WTC11 (cell line): ENCODE data around the gene KRTAP3-2. TPM values are rescaled to one million over a fixed set of nuclear protein-coding genes. Genes with fewer than 3 reads are reported as not detected.

ENCODE experiments used
- ATAC-seq: fragments of 200-7000 bp; cut with Tn5 transposase; 2 replicates; pipeline ENCODE4 v1.10.0; 2021; ENCODE audit warnings: mild to moderate bottlenecking, moderate library complexity
- CTCF ChIA-PET: fragments of 300-600 bp; sonication (Branson Sonifier 250); formaldehyde crosslinking; loops from one replicate; lab custom pipeline; 2021; ENCODE audit warnings: antibody characterized with exemption; lab: Charles Lee
- POLR2A ChIA-PET: fragments of 350-600 bp; sonication (Branson Sonifier 250); formaldehyde crosslinking; loops from one replicate; lab custom pipeline; 2021; ENCODE audit warnings: antibody characterized with exemption; lab: Charles Lee
- DNase-seq: peaks from one replicate; pipeline ENCODE4 v3.0.0; 2021; ENCODE audit warnings: low spot score
- H3K27ac Mint-ChIP-seq: 2 replicates; pipeline ENCODE4 v1.8.0; 2021; ENCODE audit warnings: mixed read lengths
- H3K27me3 Mint-ChIP-seq: 2 replicates; pipeline ENCODE4 v1.8.0; 2021; ENCODE audit warnings: low read depth, mild to moderate bottlenecking, moderate library complexity, mixed read lengths
- H3K36me3 Mint-ChIP-seq: 2 replicates; pipeline ENCODE4 v1.8.0; 2021; ENCODE audit warnings: mixed read lengths
- H3K4me1 Mint-ChIP-seq: 2 replicates; pipeline ENCODE4 v1.8.0; 2022; ENCODE audit warnings: mixed read lengths
- H3K4me3 Mint-ChIP-seq: 2 replicates; pipeline ENCODE4 v1.8.0; 2021; ENCODE audit warnings: mild to moderate bottlenecking, moderate library complexity, mixed read lengths
- H3K9me3 Mint-ChIP-seq: 2 replicates; pipeline ENCODE4 v1.8.0; 2021; ENCODE audit warnings: mixed read lengths
- CREM ChIP-seq: sonication (generic); formaldehyde crosslinking; IDR thresholded peaks from 2 replicates; pipeline ENCODE4 v1.8.1; 2022; ENCODE audit warnings: mild to moderate bottlenecking, missing genetic modification reagents, moderate library complexity
- GABPB1 ChIP-seq: sonication (generic); formaldehyde crosslinking; IDR thresholded peaks from 2 replicates; pipeline ENCODE4 v1.8.1; 2023; ENCODE audit warnings: mild to moderate bottlenecking, missing genetic modification reagents
- GRHL2 ChIP-seq: fragments of 250-450 bp; sonication (Bioruptor Pico); IDR thresholded peaks from 2 replicates; pipeline ENCODE4 v1.8.0; 2022; ENCODE audit warnings: mild to moderate bottlenecking, moderate library complexity; ENCODE audit not compliant: insufficient replicate concordance, severe bottlenecking
- HMGA2 ChIP-seq: fragments of 250-450 bp; sonication (Bioruptor Pico); IDR thresholded peaks from 2 replicates; pipeline ENCODE4 v1.4.0; 2021; ENCODE audit warnings: mild to moderate bottlenecking, moderate library complexity
- JAZF1 ChIP-seq: fragments of 250-450 bp; sonication (Bioruptor Pico); IDR thresholded peaks from 2 replicates; pipeline ENCODE4 v1.9.0; 2021; ENCODE audit warnings: moderate library complexity, mild to moderate bottlenecking, inconsistent platforms
- JUN ChIP-seq: sonication (generic); formaldehyde crosslinking; IDR thresholded peaks from 2 replicates; pipeline ENCODE4 v1.8.0; 2023; ENCODE audit warnings: mild to moderate bottlenecking, missing genetic modification reagents
- NFYB ChIP-seq: sonication (generic); formaldehyde crosslinking; conservative IDR thresholded peaks from 2 replicates; pipeline ENCODE4 v1.8.0; 2022; ENCODE audit warnings: low read depth, missing genetic modification reagents
- OVOL2 ChIP-seq: fragments of 250-450 bp; sonication (Bioruptor Pico); IDR thresholded peaks from 2 replicates; pipeline ENCODE4 v1.9.0; 2021; ENCODE audit warnings: mild to moderate bottlenecking, borderline replicate concordance
- TEAD1 ChIP-seq: sonication (generic); formaldehyde crosslinking; IDR thresholded peaks from 2 replicates; pipeline ENCODE4 v1.8.0; 2022; ENCODE audit warnings: mild to moderate bottlenecking, missing genetic modification reagents
- ZNF219 ChIP-seq: sonication (generic); formaldehyde crosslinking; IDR thresholded peaks from 2 replicates; pipeline ENCODE4 v1.8.0; 2023; ENCODE audit warnings: missing genetic modification reagents, mild to moderate bottlenecking, borderline replicate concordance
- ZNF317 ChIP-seq: sonication (generic); formaldehyde crosslinking; IDR thresholded peaks from 2 replicates; pipeline ENCODE4 v1.8.1; 2023; ENCODE audit warnings: low read depth, mild to moderate bottlenecking, moderate library complexity, missing genetic modification reagents, borderline replicate concordance
- ZNF423 ChIP-seq: fragments of 250-450 bp; sonication (Bioruptor Pico); IDR thresholded peaks from 2 replicates; pipeline ENCODE4 v2.1.2; 2022; ENCODE audit warnings: mild to moderate bottlenecking, moderate library complexity
- total RNA-seq: library from RNA; stranded (reverse); gene quantifications from 3 replicates; pipeline ENCODE4 v1.2.3, GENCODE V29; 2021
- TF ChIP-seq, protein P1 (sequence below): sonication (generic); formaldehyde crosslinking; conservative IDR thresholded peaks from 2 replicates; pipeline ENCODE4 v1.8.1; 2023; ENCODE audit warnings: mild to moderate bottlenecking, low read depth, missing genetic modification reagents, moderate library complexity
- TF ChIP-seq, protein P2 (sequence below): sonication (generic); formaldehyde crosslinking; IDR thresholded peaks from 2 replicates; pipeline ENCODE4 v1.8.1; 2023; ENCODE audit warnings: mild to moderate bottlenecking, missing genetic modification reagents, moderate library complexity
- TF ChIP-seq, protein P3 (sequence below): sonication (generic); formaldehyde crosslinking; IDR thresholded peaks from 2 replicates; pipeline ENCODE4 v1.8.1; 2022; ENCODE audit warnings: mild to moderate bottlenecking, missing genetic modification reagents, moderate library complexity, borderline replicate concordance
- TF ChIP-seq, protein P4 (sequence below): fragments of 250-450 bp; sonication (Bioruptor Pico); IDR thresholded peaks from 2 replicates; pipeline ENCODE4 v1.9.0; 2021; ENCODE audit warnings: mild to moderate bottlenecking
- TF ChIP-seq, protein P5 (sequence below): sonication (generic); formaldehyde crosslinking; IDR thresholded peaks from 2 replicates; pipeline ENCODE4 v1.8.0; 2022; ENCODE audit warnings: mild to moderate bottlenecking, missing genetic modification reagents

Gene KRTAP3-2
- total RNA-seq, 1 experiment from 2014 or later: not detected

DNA sequence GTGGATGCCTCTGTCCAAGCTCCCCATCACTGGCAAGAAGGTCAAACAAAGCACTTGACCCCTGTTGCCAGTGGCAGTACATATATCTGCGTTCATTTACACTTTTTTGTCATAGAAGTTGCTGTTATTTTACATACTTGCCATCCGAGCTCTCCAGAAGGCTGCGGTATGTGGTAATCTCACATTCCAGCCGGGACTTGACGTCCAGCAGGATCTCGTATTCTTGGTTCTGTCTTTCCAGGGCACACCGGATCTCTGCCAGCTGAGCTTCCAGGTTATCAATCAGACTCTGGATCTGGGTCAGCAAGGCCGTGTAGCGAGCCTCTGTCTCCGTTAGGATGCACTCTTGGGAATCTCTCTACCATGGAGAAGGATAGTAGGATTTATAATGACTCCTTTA is 39.6 kb downstream of the KRTAP3-2 start:
- ATAC-seq (no peak), DNase-seq (no peak)
- Mint-ChIP-seq H3K4me1 (peaks cover 42% of the 10 kb centered on the region), H3K36me3 (no peaks in the 10 kb centered on the region), H3K4me3 (no peak overlapping the region), H3K9me3 (no peaks in the 10 kb centered on the region), H3K27me3 (no peaks in the 10 kb centered on the region), H3K27ac (no peak overlapping the region)
- CTCF ChIA-PET: interaction anchor here (1.3 to 1.8 kb wide), 2 partner anchors 97 to 457 kb away, joined by 3 to 4 read pairs; no protein-coding TSS in a partner anchor
- no peak for TF ChIP-seq ZNF317 (CRISPR knock-in tag)
- TF ChIP-seq JUN (CRISPR knock-in tag): no peak
- TF ChIP-seq JAZF1: no peak
- TF ChIP-seq TEAD1: no peak
- TF ChIP-seq ZNF423 (CRISPR knock-in tag): no peak
- TF ChIP-seq NFYB (CRISPR knock-in tag): no peak
- no peak for TF ChIP-seq GRHL2 (CRISPR knock-in tag)
- TF ChIP-seq, protein P1, sequence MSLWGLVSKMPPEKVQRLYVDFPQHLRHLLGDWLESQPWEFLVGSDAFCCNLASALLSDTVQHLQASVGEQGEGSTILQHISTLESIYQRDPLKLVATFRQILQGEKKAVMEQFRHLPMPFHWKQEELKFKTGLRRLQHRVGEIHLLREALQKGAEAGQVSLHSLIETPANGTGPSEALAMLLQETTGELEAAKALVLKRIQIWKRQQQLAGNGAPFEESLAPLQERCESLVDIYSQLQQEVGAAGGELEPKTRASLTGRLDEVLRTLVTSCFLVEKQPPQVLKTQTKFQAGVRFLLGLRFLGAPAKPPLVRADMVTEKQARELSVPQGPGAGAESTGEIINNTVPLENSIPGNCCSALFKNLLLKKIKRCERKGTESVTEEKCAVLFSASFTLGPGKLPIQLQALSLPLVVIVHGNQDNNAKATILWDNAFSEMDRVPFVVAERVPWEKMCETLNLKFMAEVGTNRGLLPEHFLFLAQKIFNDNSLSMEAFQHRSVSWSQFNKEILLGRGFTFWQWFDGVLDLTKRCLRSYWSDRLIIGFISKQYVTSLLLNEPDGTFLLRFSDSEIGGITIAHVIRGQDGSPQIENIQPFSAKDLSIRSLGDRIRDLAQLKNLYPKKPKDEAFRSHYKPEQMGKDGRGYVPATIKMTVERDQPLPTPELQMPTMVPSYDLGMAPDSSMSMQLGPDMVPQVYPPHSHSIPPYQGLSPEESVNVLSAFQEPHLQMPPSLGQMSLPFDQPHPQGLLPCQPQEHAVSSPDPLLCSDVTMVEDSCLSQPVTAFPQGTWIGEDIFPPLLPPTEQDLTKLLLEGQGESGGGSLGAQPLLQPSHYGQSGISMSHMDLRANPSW (CRISPR knock-in tag): no peak
- TF ChIP-seq CREM (CRISPR knock-in tag): no peak
- no peak for TF ChIP-seq OVOL2 (CRISPR knock-in tag)
- TF ChIP-seq, protein P2, sequence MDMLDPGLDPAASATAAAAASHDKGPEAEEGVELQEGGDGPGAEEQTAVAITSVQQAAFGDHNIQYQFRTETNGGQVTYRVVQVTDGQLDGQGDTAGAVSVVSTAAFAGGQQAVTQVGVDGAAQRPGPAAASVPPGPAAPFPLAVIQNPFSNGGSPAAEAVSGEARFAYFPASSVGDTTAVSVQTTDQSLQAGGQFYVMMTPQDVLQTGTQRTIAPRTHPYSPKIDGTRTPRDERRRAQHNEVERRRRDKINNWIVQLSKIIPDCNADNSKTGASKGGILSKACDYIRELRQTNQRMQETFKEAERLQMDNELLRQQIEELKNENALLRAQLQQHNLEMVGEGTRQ (CRISPR knock-in tag): no peak
- TF ChIP-seq HMGA2 (CRISPR knock-in tag): no peak
- TF ChIP-seq, protein P3, sequence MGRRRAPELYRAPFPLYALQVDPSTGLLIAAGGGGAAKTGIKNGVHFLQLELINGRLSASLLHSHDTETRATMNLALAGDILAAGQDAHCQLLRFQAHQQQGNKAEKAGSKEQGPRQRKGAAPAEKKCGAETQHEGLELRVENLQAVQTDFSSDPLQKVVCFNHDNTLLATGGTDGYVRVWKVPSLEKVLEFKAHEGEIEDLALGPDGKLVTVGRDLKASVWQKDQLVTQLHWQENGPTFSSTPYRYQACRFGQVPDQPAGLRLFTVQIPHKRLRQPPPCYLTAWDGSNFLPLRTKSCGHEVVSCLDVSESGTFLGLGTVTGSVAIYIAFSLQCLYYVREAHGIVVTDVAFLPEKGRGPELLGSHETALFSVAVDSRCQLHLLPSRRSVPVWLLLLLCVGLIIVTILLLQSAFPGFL (CRISPR knock-in tag): no peak
- TF ChIP-seq, protein P4, sequence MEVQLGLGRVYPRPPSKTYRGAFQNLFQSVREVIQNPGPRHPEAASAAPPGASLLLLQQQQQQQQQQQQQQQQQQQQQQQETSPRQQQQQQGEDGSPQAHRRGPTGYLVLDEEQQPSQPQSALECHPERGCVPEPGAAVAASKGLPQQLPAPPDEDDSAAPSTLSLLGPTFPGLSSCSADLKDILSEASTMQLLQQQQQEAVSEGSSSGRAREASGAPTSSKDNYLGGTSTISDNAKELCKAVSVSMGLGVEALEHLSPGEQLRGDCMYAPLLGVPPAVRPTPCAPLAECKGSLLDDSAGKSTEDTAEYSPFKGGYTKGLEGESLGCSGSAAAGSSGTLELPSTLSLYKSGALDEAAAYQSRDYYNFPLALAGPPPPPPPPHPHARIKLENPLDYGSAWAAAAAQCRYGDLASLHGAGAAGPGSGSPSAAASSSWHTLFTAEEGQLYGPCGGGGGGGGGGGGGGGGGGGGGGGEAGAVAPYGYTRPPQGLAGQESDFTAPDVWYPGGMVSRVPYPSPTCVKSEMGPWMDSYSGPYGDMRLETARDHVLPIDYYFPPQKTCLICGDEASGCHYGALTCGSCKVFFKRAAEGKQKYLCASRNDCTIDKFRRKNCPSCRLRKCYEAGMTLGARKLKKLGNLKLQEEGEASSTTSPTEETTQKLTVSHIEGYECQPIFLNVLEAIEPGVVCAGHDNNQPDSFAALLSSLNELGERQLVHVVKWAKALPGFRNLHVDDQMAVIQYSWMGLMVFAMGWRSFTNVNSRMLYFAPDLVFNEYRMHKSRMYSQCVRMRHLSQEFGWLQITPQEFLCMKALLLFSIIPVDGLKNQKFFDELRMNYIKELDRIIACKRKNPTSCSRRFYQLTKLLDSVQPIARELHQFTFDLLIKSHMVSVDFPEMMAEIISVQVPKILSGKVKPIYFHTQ (CRISPR knock-in tag): no peak
- POLR2A ChIA-PET: no interaction called here

DNA sequence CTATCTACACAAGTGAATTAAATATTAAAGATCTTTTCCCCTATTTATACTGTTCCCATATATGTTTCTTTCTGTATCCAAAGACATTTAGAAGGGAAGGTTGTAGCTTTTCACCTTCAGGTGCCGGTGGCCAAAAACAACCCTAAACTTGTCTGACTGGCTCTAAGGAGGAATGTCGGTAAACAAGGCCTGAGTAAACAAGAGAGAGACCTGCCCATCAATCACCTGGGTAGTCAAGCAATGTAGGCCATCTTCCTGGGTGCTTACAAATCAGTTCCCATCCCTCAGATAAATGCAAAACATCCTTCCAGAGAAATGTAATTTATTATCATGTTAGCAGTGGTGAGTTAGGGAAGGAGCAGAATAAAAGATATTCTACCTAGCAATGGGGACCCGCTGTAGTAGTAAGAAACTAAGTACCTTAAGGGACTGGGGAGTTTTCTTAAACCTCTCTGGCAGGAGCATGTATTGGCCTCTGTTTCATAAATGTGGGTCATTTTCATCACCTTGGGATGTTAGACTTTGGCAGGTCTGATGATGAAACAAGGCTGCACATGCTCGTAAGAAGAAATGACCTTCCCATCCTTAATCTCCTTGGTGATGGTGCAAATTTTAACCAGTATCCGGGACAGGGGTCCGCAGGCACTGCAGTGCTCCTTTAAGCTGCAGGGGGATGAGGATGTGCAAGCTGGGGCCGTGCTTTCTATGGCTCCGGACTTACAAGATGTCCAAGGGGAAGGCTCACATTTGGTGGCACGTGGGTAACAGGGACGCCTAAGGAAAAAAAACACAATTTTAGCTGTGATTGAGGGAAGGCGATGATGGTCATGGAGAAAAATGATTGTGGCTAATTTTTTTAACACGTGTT is 41.4 kb downstream of the KRTAP3-2 start:
- H3K4me1 Mint-ChIP-seq: peaks cover 42% of the 10 kb centered on the region
- ChIA-PET POLR2A (no interaction called here), CTCF (interaction anchor here (1.8 kb wide), 1 partner anchor 459 kb away, joined by 4 read pairs; no protein-coding TSS in a partner anchor)
- no peaks in the 10 kb centered on the region for H3K36me3 Mint-ChIP-seq
- no peak overlapping the region for H3K4me3 Mint-ChIP-seq
- DNase-seq (no peak), ATAC-seq (peak; percentile 80)
- H3K9me3 Mint-ChIP-seq: no peaks in the 10 kb centered on the region
- no peaks in the 10 kb centered on the region for H3K27me3 Mint-ChIP-seq
- H3K27ac Mint-ChIP-seq: 0 out of 2 replicates have a peak overlapping the region, but pooled peaks have one; percentile 16
- TF ChIP-seq, protein P5, sequence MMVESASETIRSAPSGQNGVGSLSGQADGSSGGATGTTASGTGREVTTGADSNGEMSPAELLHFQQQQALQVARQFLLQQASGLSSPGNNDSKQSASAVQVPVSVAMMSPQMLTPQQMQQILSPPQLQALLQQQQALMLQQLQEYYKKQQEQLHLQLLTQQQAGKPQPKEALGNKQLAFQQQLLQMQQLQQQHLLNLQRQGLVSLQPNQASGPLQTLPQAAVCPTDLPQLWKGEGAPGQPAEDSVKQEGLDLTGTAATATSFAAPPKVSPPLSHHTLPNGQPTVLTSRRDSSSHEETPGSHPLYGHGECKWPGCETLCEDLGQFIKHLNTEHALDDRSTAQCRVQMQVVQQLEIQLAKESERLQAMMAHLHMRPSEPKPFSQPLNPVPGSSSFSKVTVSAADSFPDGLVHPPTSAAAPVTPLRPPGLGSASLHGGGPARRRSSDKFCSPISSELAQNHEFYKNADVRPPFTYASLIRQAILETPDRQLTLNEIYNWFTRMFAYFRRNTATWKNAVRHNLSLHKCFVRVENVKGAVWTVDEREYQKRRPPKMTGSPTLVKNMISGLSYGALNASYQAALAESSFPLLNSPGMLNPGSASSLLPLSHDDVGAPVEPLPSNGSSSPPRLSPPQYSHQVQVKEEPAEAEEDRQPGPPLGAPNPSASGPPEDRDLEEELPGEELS (CRISPR knock-in tag): no peak
- no peak for TF ChIP-seq ZNF219 (CRISPR knock-in tag)
- TF ChIP-seq GABPB1 (CRISPR knock-in tag): peak; percentile 43; the same call in 1 of the 2 replicates
- TF ChIP-seq, protein P2 (CRISPR knock-in tag): no peak
